IMR-90 (cell line): ENCODE measurements around the gene PPY.

Experiments used
- POLR2A ChIP-seq: IDR thresholded peaks from 2 replicates; pipeline ENCODE4 v1.6.1; 2012; ENCODE audit warnings: mild to moderate bottlenecking, low read depth, low read length
- TF ChIP-seq, protein P1 (sequence below): conservative IDR thresholded peaks from 2 replicates; pipeline ENCODE4 v1.5.1; 2012; ENCODE audit warnings: mild to moderate bottlenecking, low read depth, low read length, improper control_type of control experiment
- TF ChIP-seq, protein P2 (sequence below): fragments of 150-350 bp; IDR thresholded peaks from 2 replicates; pipeline ENCODE4 v1.6.1; 2016; ENCODE audit warnings: low read depth, mild to moderate bottlenecking, low read length, moderate library complexity, borderline replicate concordance

DNA sequence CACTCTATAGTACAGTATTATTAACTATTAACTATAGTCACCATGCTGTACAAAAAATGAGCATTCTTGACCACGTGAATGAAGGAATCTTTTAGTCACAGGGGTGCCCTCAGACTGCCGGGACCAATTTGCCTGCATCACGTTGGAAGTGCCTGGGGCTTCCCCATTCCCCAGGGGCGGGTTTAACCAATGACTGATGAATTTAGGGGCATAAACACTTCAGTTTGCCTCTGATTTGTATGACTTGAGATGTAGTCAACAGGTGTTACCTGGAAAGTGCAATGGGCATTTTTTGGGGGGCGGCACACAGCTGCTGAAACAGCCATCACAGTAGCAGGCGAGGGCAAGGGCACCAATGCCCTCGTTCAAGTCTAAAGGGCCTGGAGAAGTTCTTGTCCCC, 20.2 kb upstream of the PPY start:
- TF ChIP-seq, protein P1, sequence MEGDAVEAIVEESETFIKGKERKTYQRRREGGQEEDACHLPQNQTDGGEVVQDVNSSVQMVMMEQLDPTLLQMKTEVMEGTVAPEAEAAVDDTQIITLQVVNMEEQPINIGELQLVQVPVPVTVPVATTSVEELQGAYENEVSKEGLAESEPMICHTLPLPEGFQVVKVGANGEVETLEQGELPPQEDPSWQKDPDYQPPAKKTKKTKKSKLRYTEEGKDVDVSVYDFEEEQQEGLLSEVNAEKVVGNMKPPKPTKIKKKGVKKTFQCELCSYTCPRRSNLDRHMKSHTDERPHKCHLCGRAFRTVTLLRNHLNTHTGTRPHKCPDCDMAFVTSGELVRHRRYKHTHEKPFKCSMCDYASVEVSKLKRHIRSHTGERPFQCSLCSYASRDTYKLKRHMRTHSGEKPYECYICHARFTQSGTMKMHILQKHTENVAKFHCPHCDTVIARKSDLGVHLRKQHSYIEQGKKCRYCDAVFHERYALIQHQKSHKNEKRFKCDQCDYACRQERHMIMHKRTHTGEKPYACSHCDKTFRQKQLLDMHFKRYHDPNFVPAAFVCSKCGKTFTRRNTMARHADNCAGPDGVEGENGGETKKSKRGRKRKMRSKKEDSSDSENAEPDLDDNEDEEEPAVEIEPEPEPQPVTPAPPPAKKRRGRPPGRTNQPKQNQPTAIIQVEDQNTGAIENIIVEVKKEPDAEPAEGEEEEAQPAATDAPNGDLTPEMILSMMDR, result no peak
- TF ChIP-seq POLR2A, result no peak
- TF ChIP-seq, protein P2, sequence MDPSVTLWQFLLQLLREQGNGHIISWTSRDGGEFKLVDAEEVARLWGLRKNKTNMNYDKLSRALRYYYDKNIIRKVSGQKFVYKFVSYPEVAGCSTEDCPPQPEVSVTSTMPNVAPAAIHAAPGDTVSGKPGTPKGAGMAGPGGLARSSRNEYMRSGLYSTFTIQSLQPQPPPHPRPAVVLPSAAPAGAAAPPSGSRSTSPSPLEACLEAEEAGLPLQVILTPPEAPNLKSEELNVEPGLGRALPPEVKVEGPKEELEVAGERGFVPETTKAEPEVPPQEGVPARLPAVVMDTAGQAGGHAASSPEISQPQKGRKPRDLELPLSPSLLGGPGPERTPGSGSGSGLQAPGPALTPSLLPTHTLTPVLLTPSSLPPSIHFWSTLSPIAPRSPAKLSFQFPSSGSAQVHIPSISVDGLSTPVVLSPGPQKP, result no peak
